ENCODE data around the gene BPIFB3. TPM values are rescaled to one million over a fixed set of nuclear protein-coding genes. Genes with fewer than 3 reads are reported as not detected.

Gene BPIFB3
- total and polyA plus RNA-seq, 2 donors from 2014 or later = not detected

- Histone ChIP-seq H3K36me3 (ENCODE audit: control insufficient read depth in 2 of 3, insufficient read depth in 3 of 3, low read length in 3 of 3) (no peaks in the 10 kb centered on the region), H3K27me3 (ENCODE audit: control insufficient read depth, insufficient read depth, low read length) (no peaks in the 10 kb centered on the region), H3K27ac (ENCODE audit: low read depth in 2 of 2, low read length in 2 of 2) (no peak overlapping the region), H3K9ac (ENCODE audit: low read length in 3 of 3) (no peak overlapping the region), H3K9me3 (ENCODE audit: control insufficient read depth in 2 of 3, insufficient read depth in 1 of 3, low read length in 3 of 3) (no peaks in the 10 kb centered on the region), H3K4me3 (ENCODE audit: low read length in 3 of 3) (no peak overlapping the region), H3K4me1 (ENCODE audit: control insufficient read depth in 2 of 3, insufficient read depth in 2 of 3, low read depth in 1 of 3, low read length in 3 of 3) (no peaks in the 10 kb centered on the region)
- no peak for DNase-seq
- TF ChIP-seq, protein P1, sequence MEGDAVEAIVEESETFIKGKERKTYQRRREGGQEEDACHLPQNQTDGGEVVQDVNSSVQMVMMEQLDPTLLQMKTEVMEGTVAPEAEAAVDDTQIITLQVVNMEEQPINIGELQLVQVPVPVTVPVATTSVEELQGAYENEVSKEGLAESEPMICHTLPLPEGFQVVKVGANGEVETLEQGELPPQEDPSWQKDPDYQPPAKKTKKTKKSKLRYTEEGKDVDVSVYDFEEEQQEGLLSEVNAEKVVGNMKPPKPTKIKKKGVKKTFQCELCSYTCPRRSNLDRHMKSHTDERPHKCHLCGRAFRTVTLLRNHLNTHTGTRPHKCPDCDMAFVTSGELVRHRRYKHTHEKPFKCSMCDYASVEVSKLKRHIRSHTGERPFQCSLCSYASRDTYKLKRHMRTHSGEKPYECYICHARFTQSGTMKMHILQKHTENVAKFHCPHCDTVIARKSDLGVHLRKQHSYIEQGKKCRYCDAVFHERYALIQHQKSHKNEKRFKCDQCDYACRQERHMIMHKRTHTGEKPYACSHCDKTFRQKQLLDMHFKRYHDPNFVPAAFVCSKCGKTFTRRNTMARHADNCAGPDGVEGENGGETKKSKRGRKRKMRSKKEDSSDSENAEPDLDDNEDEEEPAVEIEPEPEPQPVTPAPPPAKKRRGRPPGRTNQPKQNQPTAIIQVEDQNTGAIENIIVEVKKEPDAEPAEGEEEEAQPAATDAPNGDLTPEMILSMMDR (IDR thresholded peaks at IDR 0.05; ENCODE audit: borderline replicate concordance, extremely low read depth, insufficient read depth) = no peak
- intact Hi-C loops (cut with DNase I) = no loop called here
- no peak for FAIRE-seq
Measured at GRCh38 chr20:33024243-33024560, 29.5 kb upstream of the BPIFB3 start.

- FAIRE-seq (no peak), DNase-seq (no peak)
- no peak overlapping the region for H3K4me3 ChIP-seq (ENCODE audit: low read length in 3 of 3)
- no peaks in the 10 kb centered on the region for H3K9me3 ChIP-seq (ENCODE audit: control insufficient read depth in 2 of 3, insufficient read depth in 1 of 3, low read length in 3 of 3)
- no peak overlapping the region for H3K9ac ChIP-seq (ENCODE audit: low read length in 3 of 3)
- H3K27ac ChIP-seq (ENCODE audit: low read depth in 2 of 2, low read length in 2 of 2) = no peak overlapping the region
- no peaks in the 10 kb centered on the region for H3K36me3 ChIP-seq (ENCODE audit: control insufficient read depth in 2 of 3, insufficient read depth in 3 of 3, low read length in 3 of 3)
- TF ChIP-seq, protein P1 (IDR thresholded peaks at IDR 0.05; ENCODE audit: borderline replicate concordance, extremely low read depth, insufficient read depth) = no peak
- no peaks in the 10 kb centered on the region for H3K4me1 ChIP-seq (ENCODE audit: control insufficient read depth in 2 of 3, insufficient read depth in 2 of 3, low read depth in 1 of 3, low read length in 3 of 3)
- intact Hi-C loops (cut with DNase I) = no loop called here
- H3K27me3 ChIP-seq (ENCODE audit: control insufficient read depth, insufficient read depth, low read length) = no peaks in the 10 kb centered on the region
Measured at GRCh38 chr20:33024609-33025317, 28.9 kb upstream of the BPIFB3 start.

DNA sequence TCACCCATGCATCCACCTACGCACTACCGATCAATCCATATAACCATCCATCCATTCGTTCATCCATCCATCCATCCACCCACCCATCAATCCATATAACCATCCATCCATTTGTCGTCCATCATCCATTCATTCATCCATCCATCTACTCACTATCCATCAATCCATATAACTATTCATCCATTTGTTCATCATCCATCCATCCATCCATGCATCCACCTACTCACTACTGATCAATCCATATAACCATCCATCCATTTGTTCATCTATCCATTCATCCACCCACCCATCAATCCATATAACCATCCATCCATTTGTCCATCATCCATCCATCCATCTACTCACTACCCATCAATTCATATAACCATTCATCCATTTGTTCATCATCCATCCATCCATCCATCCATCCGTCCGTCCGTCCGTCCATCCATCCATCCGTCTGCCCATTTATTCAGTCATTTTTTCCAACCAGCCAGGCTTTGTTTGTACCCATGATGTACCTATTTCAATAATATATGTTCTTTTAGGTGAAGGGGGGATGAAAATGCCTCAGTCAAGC is 28.3 kb upstream of the BPIFB3 start:
- intact Hi-C loops (cut with DNase I) = no loop called here

More for the DNA sequence above, 28.3 kb upstream of the BPIFB3 start:
- DNase-seq (no peak), FAIRE-seq (no peak)
- no peak overlapping the region for H3K27ac ChIP-seq (ENCODE audit: low read depth in 2 of 2, low read length in 2 of 2)
- no peaks in the 10 kb centered on the region for H3K4me1 ChIP-seq (ENCODE audit: control insufficient read depth in 2 of 3, insufficient read depth in 2 of 3, low read depth in 1 of 3, low read length in 3 of 3)
- no peak overlapping the region for H3K9ac ChIP-seq (ENCODE audit: low read length in 3 of 3)
- no peaks in the 10 kb centered on the region for H3K27me3 ChIP-seq (ENCODE audit: control insufficient read depth, insufficient read depth, low read length)
- TF ChIP-seq, protein P1 (IDR thresholded peaks at IDR 0.05; ENCODE audit: borderline replicate concordance, extremely low read depth, insufficient read depth) = no peak
- no peaks in the 10 kb centered on the region for H3K36me3 ChIP-seq (ENCODE audit: control insufficient read depth in 2 of 3, insufficient read depth in 3 of 3, low read length in 3 of 3)
- H3K9me3 ChIP-seq (ENCODE audit: control insufficient read depth in 2 of 3, insufficient read depth in 1 of 3, low read length in 3 of 3) = no peaks in the 10 kb centered on the region
- H3K4me3 ChIP-seq (ENCODE audit: low read length in 3 of 3) = no peak overlapping the region
